Smooth muscle cell (in vitro differentiated cells): Measurements from ENCODE around the gene PPP2R5B. TPM values are rescaled to one million over a fixed set of nuclear protein-coding genes. Genes with fewer than 3 reads are reported as not detected.

Experiments
- DNase-seq: peaks from one replicate; lab custom pipeline; 2025; ENCODE audit not compliant: unreplicated experiment; lab: John Stamatoyannopoulos, UW
- H2AFZ ChIP-seq: fragments of 200-600 bp; sonication (generic); 2 replicates; pipeline ENCODE4 v1.6.0; 2016; ENCODE audit warnings: antibody characterized with exemption, low read depth, mild to moderate bottlenecking
- H3F3A ChIP-seq: fragments of 200-600 bp; sonication (generic); 2 replicates; pipeline ENCODE4 v1.6.0; 2017; ENCODE audit warnings: antibody characterized with exemption, low read depth
- H3K27ac ChIP-seq: fragments of 200-600 bp; sonication (generic); 2 replicates; pipeline ENCODE4 v1.5.1; 2016; ENCODE audit warnings: low read depth, mild to moderate bottlenecking
- H3K27me3 ChIP-seq: fragments of 200-600 bp; sonication (generic); 2 replicates; pipeline ENCODE4 v1.6.1; 2016; ENCODE audit warnings: low read depth, mild to moderate bottlenecking
- H3K36me3 ChIP-seq: fragments of 200-600 bp; sonication (generic); 2 replicates; pipeline ENCODE4 v1.5.1; 2016; ENCODE audit warnings: low read depth
- H3K4me1 ChIP-seq: fragments of 200-600 bp; sonication (generic); 2 replicates; pipeline ENCODE4 v1.5.1; 2016; ENCODE audit warnings: low read depth
- H3K4me2 ChIP-seq: fragments of 200-600 bp; sonication (generic); 2 replicates; pipeline ENCODE4 v1.6.0; 2016; ENCODE audit warnings: mild to moderate bottlenecking
- H3K4me3 ChIP-seq: fragments of 200-600 bp; sonication (generic); 2 replicates; pipeline ENCODE4 v1.5.1; 2016; ENCODE audit warnings: mild to moderate bottlenecking
- H3K79me2 ChIP-seq: fragments of 200-600 bp; sonication (generic); 2 replicates; pipeline ENCODE4 v1.6.0; 2016; ENCODE audit warnings: low read depth, mild to moderate bottlenecking
- H3K9ac ChIP-seq: fragments of 200-600 bp; sonication (generic); 2 replicates; pipeline ENCODE4 v1.6.0; 2016; ENCODE audit warnings: low read depth
- H3K9me3 ChIP-seq: fragments of 200-600 bp; sonication (generic); replicated peaks from 2 replicates; pipeline ENCODE4 v1.5.1; 2016; ENCODE audit warnings: low read depth
- H4K20me1 ChIP-seq: fragments of 200-600 bp; sonication (generic); 2 replicates; pipeline ENCODE4 v1.6.0; 2016; ENCODE audit warnings: low read depth
- WGBS: methylation state at CpG from one replicate; pipeline ENCODE4 v1.1.7; 2016; ENCODE audit warnings: low lambda C conversion rate; 5-methylcytosine and 5-hydroxymethylcytosine counted together
- polyA plus RNA-seq: library from polyadenylated mRNA; unstranded; fragments of >200 nt; fragmentation: Nextera tagmentation; extraction: Ambion mirVana; gene quantifications from 2 replicates; pipeline ENCODE4 v1.2.1, GENCODE V29; 2016
- total RNA-seq: library from RNA; depleted of rRNA; stranded (reverse); fragments of >200 nt; gene quantifications from 2 replicates; pipeline ENCODE4 v1.2.3, GENCODE V29; 2014
- TF ChIP-seq, protein P1 (sequence below): fragments of 200-600 bp; sonication (generic); IDR thresholded peaks from 2 replicates; pipeline ENCODE4 v1.5.1; 2017; ENCODE audit warnings: borderline replicate concordance, mild to moderate bottlenecking, antibody characterized with exemption; ENCODE audit not compliant: insufficient read depth, poor library complexity, severe bottlenecking

The PPP2R5B gene
- total and polyA plus RNA-seq, 2 experiments from 2014 or later = 14.9 to 36.6 TPM

- Histone ChIP-seq H3K4me2 (no peak overlapping the region), H3K9ac (no peak overlapping the region), H3K79me2 (no peaks in the 10 kb centered on the region), H3K4me1 (peaks cover 18% of the 10 kb centered on the region), H2AFZ (no peak overlapping the region), H4K20me1 (no peaks in the 10 kb centered on the region), H3K9me3 (no peaks in the 10 kb centered on the region), H3K36me3 (no peaks in the 10 kb centered on the region), H3K27ac (no peak overlapping the region), H3F3A (peaks cover 10% of the 10 kb centered on the region), H3K27me3 (no peaks in the 10 kb centered on the region), H3K4me3 (peak overlapping the region; percentile 40)
- DNase-seq = no peak
- WGBS = 97% methylated on average over 25 of the region's 25 CpGs
- TF ChIP-seq, protein P1, sequence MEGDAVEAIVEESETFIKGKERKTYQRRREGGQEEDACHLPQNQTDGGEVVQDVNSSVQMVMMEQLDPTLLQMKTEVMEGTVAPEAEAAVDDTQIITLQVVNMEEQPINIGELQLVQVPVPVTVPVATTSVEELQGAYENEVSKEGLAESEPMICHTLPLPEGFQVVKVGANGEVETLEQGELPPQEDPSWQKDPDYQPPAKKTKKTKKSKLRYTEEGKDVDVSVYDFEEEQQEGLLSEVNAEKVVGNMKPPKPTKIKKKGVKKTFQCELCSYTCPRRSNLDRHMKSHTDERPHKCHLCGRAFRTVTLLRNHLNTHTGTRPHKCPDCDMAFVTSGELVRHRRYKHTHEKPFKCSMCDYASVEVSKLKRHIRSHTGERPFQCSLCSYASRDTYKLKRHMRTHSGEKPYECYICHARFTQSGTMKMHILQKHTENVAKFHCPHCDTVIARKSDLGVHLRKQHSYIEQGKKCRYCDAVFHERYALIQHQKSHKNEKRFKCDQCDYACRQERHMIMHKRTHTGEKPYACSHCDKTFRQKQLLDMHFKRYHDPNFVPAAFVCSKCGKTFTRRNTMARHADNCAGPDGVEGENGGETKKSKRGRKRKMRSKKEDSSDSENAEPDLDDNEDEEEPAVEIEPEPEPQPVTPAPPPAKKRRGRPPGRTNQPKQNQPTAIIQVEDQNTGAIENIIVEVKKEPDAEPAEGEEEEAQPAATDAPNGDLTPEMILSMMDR = no peak
Measured at GRCh38 chr11:64891215-64891848, 33.2 kb upstream of the PPP2R5B start.

DNA sequence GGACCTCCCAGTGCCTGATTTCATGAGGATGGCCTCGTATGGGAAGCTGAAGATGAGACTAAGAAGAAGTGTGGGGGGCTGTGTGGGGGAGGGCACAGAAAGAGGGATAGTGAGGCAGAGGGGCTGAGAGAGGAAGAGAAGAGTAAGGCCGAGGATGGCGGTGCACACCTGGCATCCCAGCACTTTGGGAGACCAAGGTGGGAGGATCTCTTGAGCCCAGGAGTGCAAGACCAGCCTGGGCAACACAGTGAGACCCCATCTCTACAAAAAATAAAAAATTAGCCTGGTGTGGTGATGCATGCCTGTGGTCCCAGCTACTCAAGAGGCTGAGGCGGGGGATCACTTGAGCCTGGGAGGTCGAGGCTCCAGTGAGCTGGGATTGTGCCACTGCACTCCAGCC, 32.6 kb upstream of the PPP2R5B start:
- Histone ChIP-seq H3K4me3 (peak overlapping the region; percentile 40), H3F3A (peaks cover 8% of the 10 kb centered on the region), H3K27me3 (no peaks in the 10 kb centered on the region), H2AFZ (no peak overlapping the region), H3K36me3 (no peaks in the 10 kb centered on the region), H3K27ac (no peak overlapping the region), H3K79me2 (no peaks in the 10 kb centered on the region), H3K9me3 (no peaks in the 10 kb centered on the region), H4K20me1 (no peaks in the 10 kb centered on the region), H3K4me1 (peaks cover 18% of the 10 kb centered on the region), H3K4me2 (no peak overlapping the region), H3K9ac (no peak overlapping the region)
- WGBS = 88% methylated on average over 5 of the region's 5 CpGs
- no peak for DNase-seq
- TF ChIP-seq, protein P1 = no peak

DNA sequence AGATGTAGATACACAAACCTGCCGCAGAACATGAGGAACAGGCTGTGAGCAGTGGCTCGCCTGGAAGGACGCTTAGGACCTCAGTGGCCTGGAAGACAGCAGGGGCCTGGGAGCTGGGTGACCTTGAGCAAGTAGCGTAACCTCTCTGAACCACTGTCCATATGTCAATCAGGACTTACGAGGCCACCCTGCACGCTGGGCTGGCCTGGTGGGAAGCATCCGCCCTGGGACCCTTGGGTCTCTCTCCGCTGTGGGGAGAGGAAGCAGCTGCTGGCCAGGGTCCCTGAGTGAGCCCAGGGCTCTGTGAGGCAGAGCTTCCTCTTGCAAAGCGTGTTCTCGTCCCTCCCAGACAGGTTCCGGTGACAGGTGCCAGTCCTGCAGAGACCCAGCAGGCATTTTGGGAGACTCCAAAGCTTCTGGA, 32.1 kb upstream of the PPP2R5B start:
- no peaks in the 10 kb centered on the region for H3K9me3 ChIP-seq
- no peak overlapping the region for H3K4me2 ChIP-seq
- no peaks in the 10 kb centered on the region for H3K79me2 ChIP-seq
- WGBS = 96% methylated on average over 11 of the region's 11 CpGs
- no peaks in the 10 kb centered on the region for H3K27me3 ChIP-seq
- peaks cover 2% of the 10 kb centered on the region for H3F3A ChIP-seq
- H3K4me1 ChIP-seq = peaks cover 17% of the 10 kb centered on the region
- peak overlapping the region; percentile 40 for H3K4me3 ChIP-seq
- DNase-seq = no peak
- H3K36me3 ChIP-seq = no peaks in the 10 kb centered on the region
- no peak overlapping the region for H3K9ac ChIP-seq
- TF ChIP-seq, protein P1 = no peak
- H2AFZ ChIP-seq = no peak overlapping the region
- no peak overlapping the region for H3K27ac ChIP-seq
- no peaks in the 10 kb centered on the region for H4K20me1 ChIP-seq

- Histone ChIP-seq H4K20me1 (no peaks in the 10 kb centered on the region), H3K4me2 (no peak overlapping the region)
Measured at GRCh38 chr11:64892838-64893193, 31.7 kb upstream of the PPP2R5B start.

More at GRCh38 chr11:64892838-64893193, 31.7 kb upstream of the PPP2R5B start:
- Histone ChIP-seq H3K36me3 (no peaks in the 10 kb centered on the region), H3K27me3 (no peaks in the 10 kb centered on the region), H3K27ac (no peak overlapping the region), H3K4me3 (peak overlapping the region; percentile 40), H2AFZ (no peak overlapping the region), H3K9ac (no peak overlapping the region), H3K9me3 (no peaks in the 10 kb centered on the region), H3K79me2 (no peaks in the 10 kb centered on the region), H3K4me1 (peaks cover 13% of the 10 kb centered on the region), H3F3A (no peaks in the 10 kb centered on the region)
- DNase-seq = no peak
- TF ChIP-seq, protein P1 = no peak
- WGBS = 96% methylated on average over 10 of the region's 10 CpGs
